ENCODE results near the gene KIF13A. TPM values are rescaled to one million over a fixed set of nuclear protein-coding genes. Genes with fewer than 3 reads are reported as not detected.

KIF13A gene
- total RNA-seq, 4 donors from 2014 or later: 36.3 to 47.5 (median 38.1) TPM

DNA sequence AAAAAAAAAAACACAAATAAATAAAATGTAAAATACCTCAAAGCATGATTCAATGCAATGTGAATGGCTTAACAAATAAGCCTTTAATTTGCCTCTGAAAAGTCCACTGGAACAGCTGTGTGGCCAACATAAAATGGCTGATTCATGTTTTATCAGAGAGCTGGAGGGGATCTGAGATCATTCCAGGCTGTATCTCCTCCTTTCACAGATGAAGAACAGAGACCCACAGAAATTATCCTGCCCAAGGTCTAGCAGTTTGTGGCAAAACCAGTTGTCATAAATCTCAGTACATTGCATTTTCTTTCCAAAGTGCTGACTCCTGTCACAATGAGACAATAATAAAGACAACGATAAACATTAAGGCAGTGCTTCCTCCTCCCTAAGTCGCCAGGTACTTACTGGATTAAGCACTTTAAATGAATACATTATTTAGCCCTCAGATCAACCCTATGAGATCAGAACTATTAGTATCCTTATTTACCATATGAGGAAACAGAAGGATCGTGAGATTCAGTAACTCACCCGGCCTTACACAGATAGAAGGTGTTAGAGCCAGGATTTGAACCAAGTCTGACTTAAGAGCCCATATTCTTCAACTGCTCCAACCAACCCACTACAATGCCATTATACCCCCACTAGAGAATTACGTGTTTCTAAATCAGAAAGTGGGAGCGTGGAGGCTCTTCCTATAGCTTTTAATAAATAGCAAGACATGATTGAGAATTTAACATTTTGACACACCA is 118.3 kb downstream of the KIF13A start:
- Histone ChIP-seq H3K27ac (peak overlapping the region in 3 of 4 donors; percentile 2 to 48 (median 43)), H3K9me3 (no peaks in the 10 kb centered on the region), H3K4me3 (no peak overlapping the region), H3K36me3 (no peaks in the 10 kb centered on the region), H3K27me3 (no peaks in the 10 kb centered on the region), H3K4me1 (peaks cover 14 to 61% (median 21%) of the 10 kb centered on the region in 4 donors)
- DNase-seq: no peak
- WGBS, 2 donors (ENCODE audit: low coverage in 1 of 2): 77% methylated on average over 3 to 6 of the region's 6 CpGs
- TF ChIP-seq, protein P1, sequence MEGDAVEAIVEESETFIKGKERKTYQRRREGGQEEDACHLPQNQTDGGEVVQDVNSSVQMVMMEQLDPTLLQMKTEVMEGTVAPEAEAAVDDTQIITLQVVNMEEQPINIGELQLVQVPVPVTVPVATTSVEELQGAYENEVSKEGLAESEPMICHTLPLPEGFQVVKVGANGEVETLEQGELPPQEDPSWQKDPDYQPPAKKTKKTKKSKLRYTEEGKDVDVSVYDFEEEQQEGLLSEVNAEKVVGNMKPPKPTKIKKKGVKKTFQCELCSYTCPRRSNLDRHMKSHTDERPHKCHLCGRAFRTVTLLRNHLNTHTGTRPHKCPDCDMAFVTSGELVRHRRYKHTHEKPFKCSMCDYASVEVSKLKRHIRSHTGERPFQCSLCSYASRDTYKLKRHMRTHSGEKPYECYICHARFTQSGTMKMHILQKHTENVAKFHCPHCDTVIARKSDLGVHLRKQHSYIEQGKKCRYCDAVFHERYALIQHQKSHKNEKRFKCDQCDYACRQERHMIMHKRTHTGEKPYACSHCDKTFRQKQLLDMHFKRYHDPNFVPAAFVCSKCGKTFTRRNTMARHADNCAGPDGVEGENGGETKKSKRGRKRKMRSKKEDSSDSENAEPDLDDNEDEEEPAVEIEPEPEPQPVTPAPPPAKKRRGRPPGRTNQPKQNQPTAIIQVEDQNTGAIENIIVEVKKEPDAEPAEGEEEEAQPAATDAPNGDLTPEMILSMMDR (IDR thresholded peaks at IDR 0.05): no peak
- TF ChIP-seq POLR2A (IDR thresholded peaks at IDR 0.05) (no peak), EP300 (IDR thresholded peaks at IDR 0.05; ENCODE audit: low read depth) (no peak), POLR2AphosphoS5 (IDR thresholded peaks at IDR 0.05) (no peak)
- in situ Hi-C loops (cut with MboI; ENCODE audit: low pct_ligation_motif_present in 1 of 4, low pct_unique_long_range_greater_than_20kb in 1 of 4, low sequenced_read_pairs in 3 of 4) (no loop called here), intact Hi-C loops (cut with DNase I; ENCODE audit: low total_unique reads) (no loop called here)

DNA sequence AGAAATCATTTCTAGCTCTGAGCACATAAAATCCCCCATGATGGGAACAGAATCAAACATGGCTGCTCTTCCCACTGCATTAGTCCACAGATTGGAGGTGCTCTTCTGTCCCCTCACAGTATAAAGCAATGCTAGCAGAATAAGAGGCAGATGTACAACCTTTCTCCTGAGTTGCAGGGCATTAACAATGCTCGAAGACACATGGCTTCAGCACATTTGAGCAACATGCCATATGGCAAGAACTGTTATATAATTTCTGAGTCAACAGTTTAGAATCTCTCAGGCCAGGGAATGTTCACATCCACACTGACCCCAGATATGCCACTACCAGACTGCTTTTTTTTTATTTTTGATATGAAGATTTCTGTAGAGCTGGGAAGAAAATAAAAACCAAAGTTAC is 119.6 kb downstream of the KIF13A start:
- peak overlapping the region; percentile 4 to 52 (median 48) for H3K27ac ChIP-seq
- no peaks in the 10 kb centered on the region for H3K36me3 ChIP-seq
- no peaks in the 10 kb centered on the region for H3K27me3 ChIP-seq
- DNase-seq: no peak
- intact Hi-C loops (cut with DNase I; ENCODE audit: low total_unique reads): no loop called here
- no peak overlapping the region for H3K4me3 ChIP-seq
- H3K9me3 ChIP-seq: no peaks in the 10 kb centered on the region
- TF ChIP-seq POLR2A (IDR thresholded peaks at IDR 0.05) (no peak), POLR2AphosphoS5 (IDR thresholded peaks at IDR 0.05) (peak in 2 of 3 donors; percentile 24 to 43)
- TF ChIP-seq, protein P1 (IDR thresholded peaks at IDR 0.05): no peak
- H3K4me1 ChIP-seq: peaks cover 24 to 74% (median 31%) of the 10 kb centered on the region in 4 donors
- WGBS, 2 donors (ENCODE audit: low coverage in 1 of 2): 33% methylated on average over 1 of the region's 1 CpG; no CpG with 5 or more reads in 1 of the 2 donors
- in situ Hi-C loops (cut with MboI; ENCODE audit: low pct_ligation_motif_present in 1 of 4, low pct_unique_long_range_greater_than_20kb in 1 of 4, low sequenced_read_pairs in 3 of 4): no loop called here

DNA sequence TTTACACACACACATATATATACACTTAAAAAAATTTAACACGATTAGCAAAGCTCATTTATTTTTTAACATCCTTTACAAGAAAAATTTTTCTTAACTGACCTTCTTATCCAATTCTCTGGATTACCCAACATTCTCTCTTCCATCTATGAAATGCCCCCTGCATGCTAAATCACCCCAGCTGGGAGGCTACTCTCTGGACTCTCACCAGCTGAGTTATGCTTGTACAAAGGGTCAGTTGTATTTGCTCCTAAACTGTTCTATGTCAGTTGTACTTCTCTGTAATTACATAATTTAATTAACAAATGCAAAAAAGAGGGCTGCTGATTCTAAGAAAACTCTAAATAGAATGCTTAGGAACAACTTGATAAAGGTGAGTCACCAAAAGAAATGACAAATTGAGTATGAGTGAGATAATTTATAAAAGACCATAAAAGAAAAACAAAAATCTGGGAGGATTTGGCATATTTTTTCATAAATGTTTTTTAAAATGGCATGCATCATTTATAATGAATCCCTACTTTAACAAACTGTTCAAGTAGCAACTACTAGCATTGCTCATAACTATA is 120.5 kb downstream of the KIF13A start:
- H3K9me3 ChIP-seq: no peaks in the 10 kb centered on the region
- DNase-seq: no peak
- H3K36me3 ChIP-seq: no peaks in the 10 kb centered on the region
- H3K27me3 ChIP-seq: no peaks in the 10 kb centered on the region
- in situ Hi-C loops (cut with MboI; ENCODE audit: low pct_ligation_motif_present in 1 of 4, low pct_unique_long_range_greater_than_20kb in 1 of 4, low sequenced_read_pairs in 3 of 4): no loop called here
- peak overlapping the region; percentile 4 to 78 (median 45) for H3K27ac ChIP-seq
- WGBS, 2 donors (ENCODE audit: low coverage in 1 of 2): 88 to 91% methylated on average over 1 of the region's 1 CpG
- no peak overlapping the region for H3K4me3 ChIP-seq
- peaks cover 24 to 81% (median 31%) of the 10 kb centered on the region in 4 donors for H3K4me1 ChIP-seq
- intact Hi-C loops (cut with DNase I; ENCODE audit: low total_unique reads): no loop called here
- no peak for TF ChIP-seq EP300 (IDR thresholded peaks at IDR 0.05; ENCODE audit: low read depth)
- TF ChIP-seq POLR2A (IDR thresholded peaks at IDR 0.05): no peak

DNA sequence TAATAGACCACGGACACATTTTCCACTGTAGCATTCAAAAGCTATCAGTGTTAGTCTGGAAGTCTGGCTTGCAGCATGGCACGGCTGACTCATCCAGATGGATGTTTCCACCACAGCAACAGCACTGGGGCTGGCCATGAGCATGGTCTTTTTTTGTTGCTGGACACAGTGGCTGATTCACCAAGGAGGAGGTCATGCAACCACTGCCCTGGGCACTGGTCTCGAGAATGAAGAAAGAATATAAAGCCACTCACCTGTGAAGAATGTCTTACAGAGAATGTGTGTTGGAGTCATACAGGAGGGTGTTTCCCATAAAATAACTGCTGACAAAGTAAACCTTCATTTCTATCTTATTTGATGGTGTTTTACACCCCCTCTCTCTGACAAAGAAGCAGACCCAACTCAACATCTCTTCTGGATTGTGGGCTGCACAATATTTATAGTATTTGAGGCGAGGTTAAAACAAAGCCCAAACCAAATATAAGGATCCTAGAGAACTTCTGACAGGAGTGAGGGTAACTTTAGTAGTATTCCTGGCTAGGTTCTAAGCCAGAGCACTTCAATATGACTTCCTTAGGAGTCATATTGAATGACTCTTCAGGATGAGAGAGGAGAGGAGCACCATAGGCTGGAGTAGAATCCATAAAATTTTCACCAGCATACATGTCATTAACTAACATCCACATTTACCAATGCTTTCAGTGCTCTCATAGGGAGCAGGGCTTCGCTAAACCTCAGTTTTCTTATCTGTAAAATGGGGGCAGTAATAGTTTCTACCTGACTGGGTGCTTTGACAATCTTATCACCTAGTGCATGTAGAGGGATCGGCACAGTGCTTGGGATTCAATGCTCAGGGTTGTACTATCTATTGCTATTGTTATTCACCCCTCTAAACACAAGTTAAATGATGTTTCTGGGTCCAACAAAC is 121.4 kb downstream of the KIF13A start:
- H3K9me3 ChIP-seq: no peaks in the 10 kb centered on the region
- H3K4me1 ChIP-seq: peaks cover 24 to 74% (median 31%) of the 10 kb centered on the region in 4 donors
- H3K4me3 ChIP-seq: no peak overlapping the region
- no peaks in the 10 kb centered on the region for H3K36me3 ChIP-seq
- no peak for TF ChIP-seq EP300 (IDR thresholded peaks at IDR 0.05; ENCODE audit: low read depth)
- TF ChIP-seq POLR2AphosphoS5 (IDR thresholded peaks at IDR 0.05): peak; percentile 12 to 47 (median 15)
- WGBS, 2 donors (ENCODE audit: low coverage in 1 of 2): 72 to 100% methylated on average over 1 to 6 of the region's 6 CpGs
- H3K27me3 ChIP-seq: no peaks in the 10 kb centered on the region
- H3K27ac ChIP-seq: peak overlapping the region; percentile 66 to 78 (median 72)
- peak; percentile 18 for DNase-seq
- intact Hi-C loops (cut with DNase I; ENCODE audit: low total_unique reads) (no loop called here), in situ Hi-C loops (cut with MboI; ENCODE audit: low pct_ligation_motif_present in 1 of 4, low pct_unique_long_range_greater_than_20kb in 1 of 4, low sequenced_read_pairs in 3 of 4) (no loop called here)
